ENCODE measurements around the gene PNMA1. TPM values are rescaled to one million over a fixed set of nuclear protein-coding genes. Genes with fewer than 3 reads are reported as not detected.

Gene PNMA1
- total and polyA plus RNA-seq, 9 of the 15 experiments (the other 6 are each of a cell fraction or from before 2014, with no cell fraction given), result 1.7 to 26.4 (median 8.7) TPM

DNA sequence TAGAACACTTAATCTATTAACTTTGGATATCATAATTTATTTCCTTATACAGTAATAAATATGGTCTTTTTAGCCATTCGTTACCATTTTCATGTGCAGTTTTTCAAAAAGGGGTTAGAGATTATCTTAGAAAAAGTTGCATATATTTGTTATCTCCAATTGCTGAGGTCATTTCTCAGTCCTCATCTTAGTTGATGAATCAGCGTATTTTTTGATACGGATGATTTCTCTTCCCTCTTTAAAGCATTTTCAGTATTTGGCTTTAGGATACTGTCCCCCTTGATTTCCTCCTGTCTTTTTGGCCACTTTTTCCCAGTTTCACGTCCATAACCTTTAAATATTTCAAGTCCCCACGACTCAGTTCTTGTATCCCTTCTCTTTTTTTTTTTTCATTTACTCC is 47.6 kb downstream of the PNMA1 start:
- intact Hi-C loops (cut with micrococcal nuclease) (no loop called here), in situ Hi-C loops (cut with MboI) (no loop called here)
- no peaks in the 10 kb centered on the region for H3K79me2 ChIP-seq (ENCODE audit: control insufficient read depth, insufficient read depth, low read length)
- peaks cover 0 to 4% of the 10 kb centered on the region in 2 experiments; a peak in 2 of 5 replicates for H3K4me1 ChIP-seq (replicated peaks in 1 of 2; ENCODE audit: control insufficient read depth in 2 of 2, insufficient read depth in 2 of 2, low read length in 2 of 2)
- H3K27ac ChIP-seq (ENCODE audit: extremely low read depth, low read depth, low read length), result no peak overlapping the region
- POLR2A ChIA-PET, result no interaction called here
- H2AFZ ChIP-seq (ENCODE audit: low read depth, low read length), result no peak overlapping the region
- DNase-seq (ENCODE audit: extremely low read depth in 1 of 4, low spot score in 3 of 4) (no peak), ATAC-seq (no peak), FAIRE-seq (no peak)
- BruUV-seq (replicated peaks), result no TSS peak
- no peaks in the 10 kb centered on the region for H3K9me1 ChIP-seq (ENCODE audit: control insufficient read depth, insufficient read depth, low read length)
- CTCF ChIA-PET (ENCODE audit: low intra/inter-chr PET ratio), result no interaction called here
- H4K20me1 ChIP-seq (replicated peaks; ENCODE audit: control insufficient read depth, insufficient read depth, low read length), result no peaks in the 10 kb centered on the region
- no peak overlapping the region for H3K4me2 ChIP-seq (ENCODE audit: insufficient read depth, low read length)
- H3K4me3 ChIP-seq, result no peak overlapping the region
- WGBS (ENCODE audit: insufficient coverage, low coverage, missing lambda C conversion rate), result 7% methylated on average over 5 of the region's 5 CpGs
- no peak overlapping the region for H3K9ac ChIP-seq (ENCODE audit: insufficient read depth in 1 of 2, low read depth in 2 of 2, low read length in 2 of 2)
- H3K9me3 ChIP-seq (replicated peaks; ENCODE audit: control insufficient read depth, insufficient read depth, low read depth, low read length), result no peaks in the 10 kb centered on the region
- H3K36me3 ChIP-seq (ENCODE audit: control insufficient read depth, insufficient read depth, low read length), result no peaks in the 10 kb centered on the region
- no peaks in the 10 kb centered on the region for H3K27me3 ChIP-seq (ENCODE audit: control insufficient read depth in 2 of 2, insufficient read depth in 2 of 2, low read length in 2 of 2)
- TF ChIP-seq ZBTB49 (CRISPR knock-in tag; IDR thresholded peaks at IDR 0.05; ENCODE audit: borderline replicate concordance), result no peak
- TF ChIP-seq DACH1 (IDR thresholded peaks at IDR 0.05; ENCODE audit: partially characterized antibody), result no peak
- TF ChIP-seq ZNF551 (CRISPR knock-in tag; IDR thresholded peaks at IDR 0.05), result no peak
- TF ChIP-seq RREB1 (CRISPR knock-in tag; IDR thresholded peaks at IDR 0.05), result no peak
- TF ChIP-seq MAFK (IDR thresholded peaks at IDR 0.05; ENCODE audit: low read length), result peak; percentile 86
- TF ChIP-seq RCOR1 (IDR thresholded peaks at IDR 0.05; ENCODE audit: borderline replicate concordance in 1 of 2, low read depth in 2 of 2, low read length in 2 of 2), result no peak
- TF ChIP-seq RHOXF2B (CRISPR knock-in tag; conservative IDR thresholded peaks at IDR 0.05), result no peak
- TF ChIP-seq CSDE1 (IDR thresholded peaks at IDR 0.05), result no peak
- no peak for TF ChIP-seq ZZZ3 (IDR thresholded peaks at IDR 0.05)
- no peak for TF ChIP-seq TOE1 (IDR thresholded peaks at IDR 0.05; ENCODE audit: borderline replicate concordance)
- TF ChIP-seq TOE1 (CRISPR knock-in tag; IDR thresholded peaks at IDR 0.05; ENCODE audit: borderline replicate concordance, low read depth), result no peak
- TF ChIP-seq ZNF561 (CRISPR knock-in tag; conservative IDR thresholded peaks at IDR 0.05), result no peak
